Fibroblast of skin of left quadriceps (primary cell): ENCODE data around the gene LACC1.

ENCODE experiments used
- DNase-seq, 2 experiments: peaks; one replicate each; pipeline ENCODE4 v3.0.0-alpha.2; 2013; ENCODE audit warnings: low read depth in 2 of 2

LACC1 gene

GRCh38 chr13:43883631-43884030 is 3.9 kb downstream of the LACC1 start:
- no peak for DNase-seq

- no peak for DNase-seq
Observed at GRCh38 chr13:43884222-43884621, 4.5 kb downstream of the LACC1 start.

- no peak for DNase-seq
Observed at GRCh38 chr13:43894438-43894837, 14.7 kb downstream of the LACC1 start.

GRCh38 chr13:43895940-43896339 is 16.2 kb downstream of the LACC1 start:
- no peak for DNase-seq

GRCh38 chr13:43905435-43906031 is 25.8 kb downstream of the LACC1 start:
- DNase-seq = peak; percentile 49 to 67

- peak; percentile 40 to 43 for DNase-seq
Observed at GRCh38 chr13:43908156-43909126, 28.7 kb downstream of the LACC1 start.

- no peak for DNase-seq
Observed at GRCh38 chr13:43910856-43911255, 31.2 kb downstream of the LACC1 start.

GRCh38 chr13:43911278-43911677 is 31.6 kb downstream of the LACC1 start:
- no peak for DNase-seq

- DNase-seq = no peak
Observed at GRCh38 chr13:43911871-43912270, 32.2 kb downstream of the LACC1 start.

GRCh38 chr13:43915451-43915850 is 35.7 kb downstream of the LACC1 start:
- no peak for DNase-seq

GRCh38 chr13:43916828-43917227 is 37.1 kb downstream of the LACC1 start:
- DNase-seq = no peak

- no peak for DNase-seq
Observed at GRCh38 chr13:43918636-43919035, 38.9 kb downstream of the LACC1 start.

- DNase-seq = no peak
Observed at GRCh38 chr13:43920965-43921674, 41.4 kb downstream of the LACC1 start.

- DNase-seq = no peak
Observed at GRCh38 chr13:43924549-43925245, 45.0 kb downstream of the LACC1 start.

- no peak for DNase-seq
Observed at GRCh38 chr13:43929947-43930346, 50.2 kb downstream of the LACC1 start.

GRCh38 chr13:43933378-43933777 is 53.7 kb downstream of the LACC1 start:
- DNase-seq = no peak

- DNase-seq = no peak
Observed at GRCh38 chr13:43934273-43934672, 54.6 kb downstream of the LACC1 start.

GRCh38 chr13:43935878-43936277 is 56.2 kb downstream of the LACC1 start:
- DNase-seq = peak; percentile 30 to 33

- DNase-seq = no peak
Observed at GRCh38 chr13:43936647-43937046, 56.9 kb downstream of the LACC1 start.

- no peak for DNase-seq
Observed at GRCh38 chr13:43937839-43938238, 58.1 kb downstream of the LACC1 start.

GRCh38 chr13:43938449-43938848 is 58.7 kb downstream of the LACC1 start:
- no peak for DNase-seq

GRCh38 chr13:43939086-43939485 is 59.4 kb downstream of the LACC1 start:
- DNase-seq = no peak
